GM12891 (cell line): ENCODE measurements around the gene ADM2.

Experiments used
- PAX5 ChIP-seq: IDR thresholded peaks from 2 replicates; pipeline ENCODE4 v1.6.1; 2011; ENCODE audit warnings: low read length, moderate library complexity, mild to moderate bottlenecking; ENCODE audit not compliant: insufficient read depth, severe bottlenecking
- POLR2A ChIP-seq: IDR thresholded peaks from 2 replicates; pipeline ENCODE4 v1.6.1; 2011; ENCODE audit warnings: low read depth, low read length, control low read depth
- POLR2AphosphoS5 ChIP-seq: IDR thresholded peaks from 2 replicates; pipeline ENCODE4 v1.6.1; 2011; ENCODE audit warnings: low read depth, low read length, control low read depth
- TAF1 ChIP-seq: IDR thresholded peaks from 2 replicates; pipeline ENCODE4 v1.6.1; 2011; ENCODE audit warnings: low read depth, low read length, control low read depth

- TF ChIP-seq POLR2A (no peak), POLR2AphosphoS5 (no peak), TAF1 (no peak), PAX5 (no peak)
Observed at GRCh38 chr22:50477923-50478322, 3.4 kb upstream of the ADM2 start.
